ENCODE results near the gene CDH24. TPM values are rescaled to one million over a fixed set of nuclear protein-coding genes. Genes with fewer than 3 reads are reported as not detected.

CDH24 gene
- total RNA-seq, 1 experiment from 2014 or later: 9.0 TPM

DNA sequence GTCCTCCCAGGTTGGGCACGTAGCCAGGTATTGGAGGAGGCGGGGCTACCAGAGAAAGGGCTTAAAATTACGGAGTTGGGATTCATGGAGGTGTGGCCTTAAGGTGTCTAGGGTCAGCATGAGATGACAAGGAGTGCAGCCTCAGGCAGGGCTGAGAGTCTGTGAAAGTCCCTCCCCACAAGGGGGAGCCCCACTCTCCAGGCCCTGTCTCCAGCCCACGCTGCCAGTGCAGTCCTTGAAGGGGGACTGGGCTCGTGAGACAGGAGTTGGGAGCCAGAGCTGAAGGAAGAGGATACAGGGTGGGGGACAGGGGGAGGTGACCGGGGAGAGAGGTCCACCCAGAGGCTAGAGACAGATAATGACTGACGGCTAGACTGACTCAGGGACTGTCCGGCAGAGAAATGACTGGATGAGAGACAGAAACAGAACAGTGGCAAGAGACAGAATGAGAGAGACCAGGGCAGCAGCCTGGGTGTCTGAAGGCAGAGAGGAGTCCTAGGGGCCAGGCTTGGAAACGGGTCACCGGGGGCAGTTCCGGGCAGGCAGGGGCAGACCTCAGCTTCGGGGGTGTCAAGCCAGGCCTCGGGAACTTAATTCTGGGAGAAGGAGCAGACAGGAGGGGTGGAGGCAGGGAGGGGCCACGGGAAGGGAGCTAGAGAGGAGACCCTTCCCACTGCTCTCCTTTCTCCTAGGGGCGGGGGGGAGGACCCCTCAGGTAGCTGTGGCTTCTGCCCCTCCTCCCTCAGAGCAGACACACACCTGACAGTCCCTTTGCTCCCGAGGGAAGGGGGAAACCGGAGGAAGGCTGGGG, 970 bp downstream of the CDH24 start:
- TF ChIP-seq TCF7L2 (IDR thresholded peaks at IDR 0.05; ENCODE audit: low read depth, low read length): no peak
- no peak for TF ChIP-seq SIN3A (IDR thresholded peaks at IDR 0.05; ENCODE audit: borderline replicate concordance, insufficient read depth, low read depth, low read length)
- TF ChIP-seq CTCF (IDR thresholded peaks at IDR 0.05): peak; percentile 89
- Histone ChIP-seq H3K9me3 (ENCODE audit: control insufficient read depth, insufficient read depth, low read depth, low read length) (no peaks in the 10 kb centered on the region), H3K36me3 (ENCODE audit: control insufficient read depth, insufficient read depth, low read length) (peaks cover 6% of the 10 kb centered on the region; the same call in 1 of the 2 replicates), H3K27me3 (ENCODE audit: control insufficient read depth, insufficient read depth, low read length) (no peaks in the 10 kb centered on the region), H3K4me3 (ENCODE audit: low read depth in 2 of 2, low read length in 2 of 2) (peak overlapping the region; percentile 55 to 60), H3K27ac (ENCODE audit: low read length) (peak overlapping the region; percentile 68), H3K4me1 (ENCODE audit: control insufficient read depth, insufficient read depth, low read length) (peaks cover 3% of the 10 kb centered on the region)
- intact Hi-C loops (cut with micrococcal nuclease; ENCODE audit: unreplicated experiment): loop anchor here (5.0 kb wide), 1 partner anchor 124 kb away; no protein-coding TSS in a partner anchor
- ATAC-seq (peak; percentile 73), DNase-seq (ENCODE audit: low read depth, low spot score) (no peak)
- in situ Hi-C loops (cut with HindIII; ENCODE audit: low pct_unique_long_range_greater_than_20kb, low sequenced_read_pairs): no loop called here
- BruUV-seq (replicated peaks): no TSS peak
- ChIA-PET CTCF (interaction anchor here (0.7 to 2.6 kb wide), 5 partner anchors 64 to 83 kb away, joined by 3 to 12 read pairs (median 4); no protein-coding TSS in a partner anchor), POLR2A (interaction anchor here (0.6 kb wide), 1 partner anchor 62 kb away, joined by 5 read pairs; no protein-coding TSS in a partner anchor)

- in situ Hi-C loops (cut with HindIII; ENCODE audit: low pct_unique_long_range_greater_than_20kb, low sequenced_read_pairs) (no loop called here), intact Hi-C loops (cut with micrococcal nuclease; ENCODE audit: unreplicated experiment) (loop anchor here (5.0 kb wide), 1 partner anchor 123 kb away; no protein-coding TSS in a partner anchor)
- no peaks in the 10 kb centered on the region for H3K9me3 ChIP-seq (ENCODE audit: control insufficient read depth, insufficient read depth, low read depth, low read length)
- no peaks in the 10 kb centered on the region for H3K27me3 ChIP-seq (ENCODE audit: control insufficient read depth, insufficient read depth, low read length)
- BruUV-seq (replicated peaks): no TSS peak
- ATAC-seq: no peak
- H3K36me3 ChIP-seq (ENCODE audit: control insufficient read depth, insufficient read depth, low read length): no peaks in the 10 kb centered on the region
- TF ChIP-seq POLR2AphosphoS5 (IDR thresholded peaks at IDR 0.05; ENCODE audit: low read depth, low read length) (no peak), TCF7L2 (IDR thresholded peaks at IDR 0.05; ENCODE audit: low read depth, low read length) (no peak), CTCF (IDR thresholded peaks at IDR 0.05) (no peak), SIN3A (IDR thresholded peaks at IDR 0.05; ENCODE audit: borderline replicate concordance, insufficient read depth, low read depth, low read length) (no peak)
- TF ChIP-seq, protein P1, sequence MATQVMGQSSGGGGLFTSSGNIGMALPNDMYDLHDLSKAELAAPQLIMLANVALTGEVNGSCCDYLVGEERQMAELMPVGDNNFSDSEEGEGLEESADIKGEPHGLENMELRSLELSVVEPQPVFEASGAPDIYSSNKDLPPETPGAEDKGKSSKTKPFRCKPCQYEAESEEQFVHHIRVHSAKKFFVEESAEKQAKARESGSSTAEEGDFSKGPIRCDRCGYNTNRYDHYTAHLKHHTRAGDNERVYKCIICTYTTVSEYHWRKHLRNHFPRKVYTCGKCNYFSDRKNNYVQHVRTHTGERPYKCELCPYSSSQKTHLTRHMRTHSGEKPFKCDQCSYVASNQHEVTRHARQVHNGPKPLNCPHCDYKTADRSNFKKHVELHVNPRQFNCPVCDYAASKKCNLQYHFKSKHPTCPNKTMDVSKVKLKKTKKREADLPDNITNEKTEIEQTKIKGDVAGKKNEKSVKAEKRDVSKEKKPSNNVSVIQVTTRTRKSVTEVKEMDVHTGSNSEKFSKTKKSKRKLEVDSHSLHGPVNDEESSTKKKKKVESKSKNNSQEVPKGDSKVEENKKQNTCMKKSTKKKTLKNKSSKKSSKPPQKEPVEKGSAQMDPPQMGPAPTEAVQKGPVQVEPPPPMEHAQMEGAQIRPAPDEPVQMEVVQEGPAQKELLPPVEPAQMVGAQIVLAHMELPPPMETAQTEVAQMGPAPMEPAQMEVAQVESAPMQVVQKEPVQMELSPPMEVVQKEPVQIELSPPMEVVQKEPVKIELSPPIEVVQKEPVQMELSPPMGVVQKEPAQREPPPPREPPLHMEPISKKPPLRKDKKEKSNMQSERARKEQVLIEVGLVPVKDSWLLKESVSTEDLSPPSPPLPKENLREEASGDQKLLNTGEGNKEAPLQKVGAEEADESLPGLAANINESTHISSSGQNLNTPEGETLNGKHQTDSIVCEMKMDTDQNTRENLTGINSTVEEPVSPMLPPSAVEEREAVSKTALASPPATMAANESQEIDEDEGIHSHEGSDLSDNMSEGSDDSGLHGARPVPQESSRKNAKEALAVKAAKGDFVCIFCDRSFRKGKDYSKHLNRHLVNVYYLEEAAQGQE (IDR thresholded peaks at IDR 0.05; ENCODE audit: insufficient read depth in 1 of 2, low read depth in 2 of 2, low read length in 1 of 2): no peak
- peaks cover 3% of the 10 kb centered on the region for H3K4me1 ChIP-seq (ENCODE audit: control insufficient read depth, insufficient read depth, low read length)
- no peak for DNase-seq (ENCODE audit: low read depth, low spot score)
- H3K27ac ChIP-seq (ENCODE audit: low read length): no peak overlapping the region
- H3K4me3 ChIP-seq (ENCODE audit: low read depth in 2 of 2, low read length in 2 of 2): no peak overlapping the region
- POLR2A ChIA-PET: no interaction called here
- CTCF ChIA-PET: interaction anchor here (0.6 to 2.6 kb wide), 5 partner anchors 61 to 183 kb away, joined by 3 to 12 read pairs (median 4); no protein-coding TSS in a partner anchor
These were observed 1.6 kb downstream of the CDH24 start for GRCh38 chr14:23055621-23056144.
